ENCODE data around the gene RBMX.

The RBMX gene

GRCh38 chrX:136863826-136864225 is 16.7 kb downstream of the RBMX start:
- Histone ChIP-seq H3K9ac (ENCODE audit: low read length) (no peak overlapping the region), H3K27ac (ENCODE audit: low read length) (no peak overlapping the region), H3K36me3 (replicated peaks; ENCODE audit: insufficient read depth, low read length) (0 out of 2 replicates have a peak, but pooled peaks cover 5% of the 10 kb centered on the region), H3K9me3 (replicated peaks; ENCODE audit: insufficient read depth, low read length) (no peaks in the 10 kb centered on the region), H3K4me1 (ENCODE audit: low read length) (no peaks in the 10 kb centered on the region), H4K20me1 (ENCODE audit: insufficient read depth, low read length) (no peaks in the 10 kb centered on the region), H3K9me2 (replicated peaks; ENCODE audit: insufficient read depth, low read length) (no peaks in the 10 kb centered on the region), H3K4me2 (ENCODE audit: low read depth, low read length) (no peak overlapping the region), H2AFZ (ENCODE audit: low read length) (no peak overlapping the region), H3K4me3 (ENCODE audit: low read length) (no peak overlapping the region), H3F3A (ENCODE audit: insufficient read depth, low read length) (0 out of 2 replicates have a peak, but pooled peaks cover 3% of the 10 kb centered on the region), H3K79me2 (ENCODE audit: low read length) (peaks cover 5% of the 10 kb centered on the region; the same call in 1 of the 2 replicates), H3K27me3 (replicated peaks; ENCODE audit: insufficient read depth, low read length) (no peaks in the 10 kb centered on the region)
- TF ChIP-seq EZH2phosphoT487 (IDR thresholded peaks at IDR 0.05; ENCODE audit: low read length) (no peak), EZH2 (optimal IDR thresholded peaks at IDR 0.05; ENCODE audit: low read depth, low read length) (no peak), CTCF (IDR thresholded peaks at IDR 0.05; ENCODE audit: low read length) (no peak)
- DNase-seq: no peak

GRCh38 chrX:136862546-136862945 is 18.0 kb downstream of the RBMX start:
- no peaks in the 10 kb centered on the region for H3K79me2 ChIP-seq (ENCODE audit: low read length)
- DNase-seq: no peak
- 0 out of 2 replicates have a peak, but pooled peaks cover 3% of the 10 kb centered on the region for H3F3A ChIP-seq (ENCODE audit: insufficient read depth, low read length)
- no peaks in the 10 kb centered on the region for H3K9me3 ChIP-seq (replicated peaks; ENCODE audit: insufficient read depth, low read length)
- no peaks in the 10 kb centered on the region for H4K20me1 ChIP-seq (ENCODE audit: insufficient read depth, low read length)
- H2AFZ ChIP-seq (ENCODE audit: low read length): no peak overlapping the region
- H3K9me2 ChIP-seq (replicated peaks; ENCODE audit: insufficient read depth, low read length): no peaks in the 10 kb centered on the region
- H3K4me1 ChIP-seq (ENCODE audit: low read length): no peaks in the 10 kb centered on the region
- no peaks in the 10 kb centered on the region for H3K36me3 ChIP-seq (replicated peaks; ENCODE audit: insufficient read depth, low read length)
- H3K4me3 ChIP-seq (ENCODE audit: low read length): no peak overlapping the region
- H3K4me2 ChIP-seq (ENCODE audit: low read depth, low read length): no peak overlapping the region
- no peaks in the 10 kb centered on the region for H3K27me3 ChIP-seq (replicated peaks; ENCODE audit: insufficient read depth, low read length)
- no peak overlapping the region for H3K27ac ChIP-seq (ENCODE audit: low read length)
- H3K9ac ChIP-seq (ENCODE audit: low read length): no peak overlapping the region
- TF ChIP-seq EZH2 (optimal IDR thresholded peaks at IDR 0.05; ENCODE audit: low read depth, low read length) (no peak), CTCF (IDR thresholded peaks at IDR 0.05; ENCODE audit: low read length) (no peak), EZH2phosphoT487 (IDR thresholded peaks at IDR 0.05; ENCODE audit: low read length) (no peak)

GRCh38 chrX:136861877-136862276 is 18.6 kb downstream of the RBMX start:
- H3F3A ChIP-seq (ENCODE audit: insufficient read depth, low read length): 0 out of 2 replicates have a peak, but pooled peaks cover 3% of the 10 kb centered on the region
- H2AFZ ChIP-seq (ENCODE audit: low read length): no peak overlapping the region
- H3K4me1 ChIP-seq (ENCODE audit: low read length): no peaks in the 10 kb centered on the region
- no peaks in the 10 kb centered on the region for H3K9me2 ChIP-seq (replicated peaks; ENCODE audit: insufficient read depth, low read length)
- no peaks in the 10 kb centered on the region for H3K36me3 ChIP-seq (replicated peaks; ENCODE audit: insufficient read depth, low read length)
- H3K27me3 ChIP-seq (replicated peaks; ENCODE audit: insufficient read depth, low read length): no peaks in the 10 kb centered on the region
- H3K79me2 ChIP-seq (ENCODE audit: low read length): no peaks in the 10 kb centered on the region
- H3K4me3 ChIP-seq (ENCODE audit: low read length): no peak overlapping the region
- no peak overlapping the region for H3K9ac ChIP-seq (ENCODE audit: low read length)
- no peaks in the 10 kb centered on the region for H4K20me1 ChIP-seq (ENCODE audit: insufficient read depth, low read length)
- no peak overlapping the region for H3K4me2 ChIP-seq (ENCODE audit: low read depth, low read length)
- no peak overlapping the region for H3K27ac ChIP-seq (ENCODE audit: low read length)
- DNase-seq: no peak
- no peaks in the 10 kb centered on the region for H3K9me3 ChIP-seq (replicated peaks; ENCODE audit: insufficient read depth, low read length)
- TF ChIP-seq EZH2phosphoT487 (IDR thresholded peaks at IDR 0.05; ENCODE audit: low read length) (no peak), EZH2 (optimal IDR thresholded peaks at IDR 0.05; ENCODE audit: low read depth, low read length) (no peak), CTCF (IDR thresholded peaks at IDR 0.05; ENCODE audit: low read length) (no peak)
